ENCODE measurements around the gene INAFM2. TPM values are rescaled to one million over a fixed set of nuclear protein-coding genes. Genes with fewer than 3 reads are reported as not detected.
A peak's percentile ranks its signal among the peaks of the same experiment; 100 is the strongest.

Gene INAFM2
- total and polyA plus RNA-seq, 9 of the 15 experiments (the other 6 are each of a cell fraction or from before 2014, with no cell fraction given) = 11.8 to 43.1 (median 27.2) TPM

DNA sequence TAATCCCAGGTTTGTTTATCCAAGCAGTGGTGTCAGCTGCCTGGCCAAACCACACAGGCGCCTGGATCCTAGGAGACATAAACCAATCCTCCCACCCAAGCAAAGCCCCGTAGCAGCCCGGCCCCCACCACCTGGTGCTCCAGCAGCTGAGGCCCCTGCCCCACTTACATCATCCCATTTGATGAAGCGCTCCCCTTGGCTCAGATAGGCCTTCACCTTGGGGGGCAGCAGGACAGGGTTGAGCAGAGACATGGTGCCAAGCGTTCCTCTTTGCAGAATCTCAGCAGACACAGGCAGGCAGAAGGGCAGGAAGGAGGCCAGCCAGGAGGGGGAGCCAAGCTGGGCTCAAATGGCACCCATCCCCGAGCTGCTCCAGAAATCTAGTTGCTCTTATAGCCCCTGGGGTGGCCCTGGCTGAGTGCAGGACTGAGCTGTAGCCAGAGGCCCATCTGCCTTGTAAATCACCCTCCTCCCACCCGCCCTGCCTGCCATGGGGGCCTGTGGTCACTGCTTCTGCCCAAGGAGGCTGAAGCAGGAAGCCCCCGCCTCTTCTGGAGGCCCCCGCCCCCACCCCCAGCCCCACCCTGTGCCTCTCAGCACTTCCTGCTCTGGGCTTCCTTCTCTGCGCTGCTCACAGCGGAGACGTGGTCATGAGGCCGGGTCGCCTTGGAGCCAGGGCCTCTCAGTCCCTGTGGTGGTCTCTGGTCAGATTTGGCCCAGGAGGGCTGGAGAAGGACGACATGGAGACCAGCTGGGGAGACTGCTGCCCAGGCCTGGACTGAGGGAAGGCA, 15.9 kb upstream of the INAFM2 start, which contains the start of gene PLCB2 (continued):
- TF ChIP-seq CHD1 (IDR thresholded peaks at IDR 0.05; ENCODE audit: low read length) (no peak), KAT8 (IDR thresholded peaks at IDR 0.05; ENCODE audit: low read depth) (no peak), KLF13 (tag; IDR thresholded peaks at IDR 0.05; ENCODE audit: borderline replicate concordance, low read depth) (no peak), ZNF561 (CRISPR knock-in tag; conservative IDR thresholded peaks at IDR 0.05) (no peak)

DNA sequence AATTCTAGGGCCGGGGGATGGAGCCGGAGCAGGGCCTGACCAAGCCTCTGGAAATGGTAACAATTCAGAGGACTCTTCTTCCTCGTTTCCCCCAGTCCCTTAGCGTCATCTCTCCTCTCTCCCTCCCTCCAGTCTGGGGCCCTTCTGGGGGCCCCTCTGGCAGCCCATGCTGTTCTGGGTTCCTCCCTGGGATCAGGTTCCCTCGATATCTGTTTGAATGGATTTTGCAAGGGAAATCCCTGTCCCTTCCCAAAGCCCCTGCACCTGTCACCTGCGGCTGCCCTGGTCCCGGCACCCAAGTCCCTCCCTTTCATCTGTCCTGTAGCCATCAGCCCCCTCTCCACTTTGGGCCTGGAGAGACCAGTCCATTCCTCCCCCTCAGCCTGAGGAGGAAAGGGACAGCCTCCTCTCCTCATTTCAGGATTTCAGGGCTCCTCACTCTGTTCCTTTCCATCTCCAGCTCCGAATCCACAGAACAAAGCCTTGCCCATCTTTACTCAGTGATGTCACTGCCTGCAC, 14.1 kb upstream of the INAFM2 start:
- intact Hi-C loops (cut with micrococcal nuclease) (no loop called here), in situ Hi-C loops (cut with MboI) (no loop called here)
- H3K9me1 ChIP-seq (ENCODE audit: control insufficient read depth, insufficient read depth, low read length) = no peaks in the 10 kb centered on the region
- FAIRE-seq = no peak
- POLR2A ChIA-PET = interaction anchor here (0.6 to 2.0 kb wide), 6 partner anchors 11 to 24 kb away, joined by 3 to 10 read pairs (median 4); partner anchors contain the start of gene INAFM2
- peak overlapping the region; percentile 81; the same call in 1 of the 2 replicates for H2AFZ ChIP-seq (ENCODE audit: low read depth, low read length)
- TF ChIP-seq ZNF507 (tag; conservative IDR thresholded peaks at IDR 0.05) (no peak), KLF6 (CRISPR knock-in tag; IDR thresholded peaks at IDR 0.05; ENCODE audit: borderline replicate concordance) (no peak), TARDBP (IDR thresholded peaks at IDR 0.05) (no peak), GATAD2A (IDR thresholded peaks at IDR 0.05) (no peak)
- no peak for ATAC-seq
- H3K36me3 ChIP-seq (ENCODE audit: control insufficient read depth, insufficient read depth, low read length) = no peaks in the 10 kb centered on the region
- no peaks in the 10 kb centered on the region for H3K79me2 ChIP-seq (ENCODE audit: control insufficient read depth, insufficient read depth, low read length)
- 33% methylated on average over 8 of the region's 8 CpGs for WGBS (ENCODE audit: insufficient coverage, low coverage, missing lambda C conversion rate)
- CTCF ChIA-PET (ENCODE audit: low intra/inter-chr PET ratio) = interaction anchor here (1.2 to 5.2 kb wide), 4 partner anchors 12 to 523 kb away, joined by 3 to 87 read pairs (median 8); partner anchors contain the start of gene ANKRD63
- H3K27me3 ChIP-seq (ENCODE audit: control insufficient read depth in 2 of 2, insufficient read depth in 2 of 2, low read length in 2 of 2) = peaks cover 0 to 18% of the 10 kb centered on the region in 2 experiments; a peak in 3 of 5 replicates
- H3K4me3 ChIP-seq = no peak overlapping the region
- H3K27ac ChIP-seq (ENCODE audit: extremely low read depth, low read depth, low read length) = peak overlapping the region; percentile 35; the same call in 1 of the 3 replicates
- H4K20me1 ChIP-seq (replicated peaks; ENCODE audit: control insufficient read depth, insufficient read depth, low read length) = no peaks in the 10 kb centered on the region
- DNase-seq (ENCODE audit: extremely low read depth in 1 of 4, low spot score in 3 of 4) = no peak
- H3K4me2 ChIP-seq (ENCODE audit: insufficient read depth, low read length) = peak overlapping the region; percentile 65; the same call in 1 of the 2 replicates
- peaks cover 22 to 34% of the 10 kb centered on the region in 2 experiments for H3K4me1 ChIP-seq (replicated peaks in 1 of 2; ENCODE audit: control insufficient read depth in 2 of 2, insufficient read depth in 2 of 2, low read length in 2 of 2)
- no TSS peak for BruUV-seq (replicated peaks)
- no peak overlapping the region; a peak in 1 of 4 replicates for H3K9ac ChIP-seq (ENCODE audit: insufficient read depth in 1 of 2, low read depth in 2 of 2, low read length in 2 of 2)
- H3K9me3 ChIP-seq (replicated peaks; ENCODE audit: control insufficient read depth, insufficient read depth, low read depth, low read length) = no peaks in the 10 kb centered on the region

All from K562 (cell line).